ENCODE results near the gene GSTM5.

- TF ChIP-seq, protein P1, sequence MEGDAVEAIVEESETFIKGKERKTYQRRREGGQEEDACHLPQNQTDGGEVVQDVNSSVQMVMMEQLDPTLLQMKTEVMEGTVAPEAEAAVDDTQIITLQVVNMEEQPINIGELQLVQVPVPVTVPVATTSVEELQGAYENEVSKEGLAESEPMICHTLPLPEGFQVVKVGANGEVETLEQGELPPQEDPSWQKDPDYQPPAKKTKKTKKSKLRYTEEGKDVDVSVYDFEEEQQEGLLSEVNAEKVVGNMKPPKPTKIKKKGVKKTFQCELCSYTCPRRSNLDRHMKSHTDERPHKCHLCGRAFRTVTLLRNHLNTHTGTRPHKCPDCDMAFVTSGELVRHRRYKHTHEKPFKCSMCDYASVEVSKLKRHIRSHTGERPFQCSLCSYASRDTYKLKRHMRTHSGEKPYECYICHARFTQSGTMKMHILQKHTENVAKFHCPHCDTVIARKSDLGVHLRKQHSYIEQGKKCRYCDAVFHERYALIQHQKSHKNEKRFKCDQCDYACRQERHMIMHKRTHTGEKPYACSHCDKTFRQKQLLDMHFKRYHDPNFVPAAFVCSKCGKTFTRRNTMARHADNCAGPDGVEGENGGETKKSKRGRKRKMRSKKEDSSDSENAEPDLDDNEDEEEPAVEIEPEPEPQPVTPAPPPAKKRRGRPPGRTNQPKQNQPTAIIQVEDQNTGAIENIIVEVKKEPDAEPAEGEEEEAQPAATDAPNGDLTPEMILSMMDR (IDR thresholded peaks at IDR 0.05; ENCODE audit: extremely low read depth in 1 of 2, insufficient read depth in 1 of 2, low read depth in 1 of 2, low read length in 2 of 2): no peak
- TF ChIP-seq POLR2A (IDR thresholded peaks at IDR 0.05; ENCODE audit: low read depth, low read length) (no peak), MYC (IDR thresholded peaks at IDR 0.05; ENCODE audit: low read depth, low read length) (no peak)
Observed at GRCh38 chr1:109714661-109715372, 2.8 kb downstream of the GSTM5 start.
